ENCODE measurements around the gene TMTC4.

- TF ChIP-seq MYC (IDR thresholded peaks at IDR 0.05; ENCODE audit: low read depth, low read length): no peak
- TF ChIP-seq, protein P1, sequence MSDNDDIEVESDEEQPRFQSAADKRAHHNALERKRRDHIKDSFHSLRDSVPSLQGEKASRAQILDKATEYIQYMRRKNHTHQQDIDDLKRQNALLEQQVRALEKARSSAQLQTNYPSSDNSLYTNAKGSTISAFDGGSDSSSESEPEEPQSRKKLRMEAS (IDR thresholded peaks at IDR 0.05; ENCODE audit: low read depth, low read length): no peak
- TF ChIP-seq, protein P2, sequence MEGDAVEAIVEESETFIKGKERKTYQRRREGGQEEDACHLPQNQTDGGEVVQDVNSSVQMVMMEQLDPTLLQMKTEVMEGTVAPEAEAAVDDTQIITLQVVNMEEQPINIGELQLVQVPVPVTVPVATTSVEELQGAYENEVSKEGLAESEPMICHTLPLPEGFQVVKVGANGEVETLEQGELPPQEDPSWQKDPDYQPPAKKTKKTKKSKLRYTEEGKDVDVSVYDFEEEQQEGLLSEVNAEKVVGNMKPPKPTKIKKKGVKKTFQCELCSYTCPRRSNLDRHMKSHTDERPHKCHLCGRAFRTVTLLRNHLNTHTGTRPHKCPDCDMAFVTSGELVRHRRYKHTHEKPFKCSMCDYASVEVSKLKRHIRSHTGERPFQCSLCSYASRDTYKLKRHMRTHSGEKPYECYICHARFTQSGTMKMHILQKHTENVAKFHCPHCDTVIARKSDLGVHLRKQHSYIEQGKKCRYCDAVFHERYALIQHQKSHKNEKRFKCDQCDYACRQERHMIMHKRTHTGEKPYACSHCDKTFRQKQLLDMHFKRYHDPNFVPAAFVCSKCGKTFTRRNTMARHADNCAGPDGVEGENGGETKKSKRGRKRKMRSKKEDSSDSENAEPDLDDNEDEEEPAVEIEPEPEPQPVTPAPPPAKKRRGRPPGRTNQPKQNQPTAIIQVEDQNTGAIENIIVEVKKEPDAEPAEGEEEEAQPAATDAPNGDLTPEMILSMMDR (IDR thresholded peaks at IDR 0.05; ENCODE audit: low read depth, low read length): peak; percentile 79
- no peak for TF ChIP-seq POLR2A (IDR thresholded peaks at IDR 0.05; ENCODE audit: extremely low read depth, insufficient read length)
Observed at GRCh38 chr13:100573121-100573520, 101.5 kb downstream of the TMTC4 start.

All from NB4 (cell line).